HepG2 (cell line): ENCODE measurements around the gene ZSWIM6. TPM values are rescaled to one million over a fixed set of nuclear protein-coding genes. Genes with fewer than 3 reads are reported as not detected.

Source experiments
- ATAC-seq: fragments of 200-7000 bp; cut with Tn5 transposase; 3 replicates; pipeline ENCODE4 v1.9.1; 2020; ENCODE audit warnings: mild to moderate bottlenecking, moderate library complexity
- BruUV-seq: library from RNA; stranded (reverse); fragments of 400-500 nt; replicated peaks from 2 replicates; lab custom pipeline; 2021; lab: Mats Ljungman, UMichigan
- CTCF ChIA-PET: fragments of 300-600 bp; formaldehyde crosslinking; extraction: SDS; loops from one replicate; lab custom pipeline; 2021; ENCODE audit warnings: low total read pairs, inconsistent platforms, low intra/inter-chr PET ratio; lab: Yijun Ruan, JAX
- POLR2A ChIA-PET: fragments of 350-600 bp; sonication (Branson Sonifier 250); formaldehyde crosslinking; loops from one replicate; lab custom pipeline; 2020; ENCODE audit warnings: antibody characterized with exemption, inconsistent platforms; lab: Yijun Ruan, JAX
- DNase-seq: peaks from one replicate; pipeline ENCODE4 v3.0.0-alpha.2; 2015; ENCODE audit warnings: low spot score
- FAIRE-seq: peaks from 3 replicates; lab custom pipeline; 2011; peaks lifted over from hg19 to GRCh38; lab: Jason Lieb, UNC
- H2AFZ ChIP-seq: one replicate; pipeline ENCODE4 v1.6.1; 2011; ENCODE audit warnings: low read length, inconsistent platforms
- H3K27ac ChIP-seq: fragments of 300-600 bp; 3 replicates; pipeline ENCODE4 v1.8.0; 2011; ENCODE audit warnings: mixed run types, mild to moderate bottlenecking, mixed read lengths, low read length, inconsistent platforms; ENCODE audit not compliant: insufficient read depth; ENCODE audit errors: extremely low read length
- H3K27me3 ChIP-seq, 2 experiments: fragments of 200-600 bp in 1 of 2; 2 replicates in 1 of 2; 3 replicates in 1 of 2; pipeline versions ENCODE4 v1.6.0 to v1.8.0; 2011; ENCODE audit warnings: low read length in 2 of 2, mild to moderate bottlenecking in 2 of 2, moderate library complexity in 2 of 2, inconsistent platforms in 1 of 2; ENCODE audit not compliant: insufficient read depth in 2 of 2, control insufficient read depth in 1 of 2
- H3K36me3 ChIP-seq, 2 experiments: fragments of 200-600 bp in 1 of 2; replicated peaks in 1 of 2; 2 replicates in 1 of 2; 3 replicates in 1 of 2; pipeline versions ENCODE4 v1.5.1 to v1.8.0; 2011; ENCODE audit warnings: low read length in 2 of 2, inconsistent platforms in 1 of 2; ENCODE audit not compliant: insufficient read depth in 2 of 2, control insufficient read depth in 1 of 2
- H3K4me1 ChIP-seq: 2 replicates; pipeline ENCODE4 v1.5.1; 2012; ENCODE audit warnings: low read length, inconsistent platforms; ENCODE audit not compliant: insufficient read depth
- H3K4me2 ChIP-seq: 2 replicates; pipeline ENCODE4 v1.6.0; 2011; ENCODE audit warnings: low read depth, low read length, inconsistent platforms
- H3K4me3 ChIP-seq, 3 experiments: fragments of 200-600 bp in 1 of 3; sonication (generic), shearing (Covaris generic) in 1 of 3; replicated peaks in 1 of 3; 2 replicates each; pipeline ENCODE4 v1.5.1; 2011 to 2016; ENCODE audit warnings: low read length in 3 of 3, inconsistent platforms in 2 of 3, low read depth in 2 of 3, mild to moderate bottlenecking in 2 of 3, control low read depth in 1 of 3, mixed read lengths in 1 of 3; ENCODE audit not compliant: insufficient read depth in 1 of 3
- H3K79me2 ChIP-seq: one replicate; pipeline ENCODE4 v1.6.1; 2011; ENCODE audit warnings: low read length, inconsistent platforms; ENCODE audit not compliant: insufficient read depth
- H3K9ac ChIP-seq: 2 replicates; pipeline ENCODE4 v1.6.0; 2011; ENCODE audit warnings: mild to moderate bottlenecking, low read depth, low read length, inconsistent platforms; ENCODE audit not compliant: insufficient read depth
- H3K9me3 ChIP-seq: 2 replicates; pipeline ENCODE4 v1.5.1; 2012; ENCODE audit warnings: mild to moderate bottlenecking, low read length
- H4K20me1 ChIP-seq: 2 replicates; pipeline ENCODE4 v1.6.0; 2011; ENCODE audit warnings: inconsistent platforms, mild to moderate bottlenecking, low read length, moderate library complexity; ENCODE audit not compliant: insufficient read depth
- FOXK2 ChIP-seq: fragments of 450-650 bp; IDR thresholded peaks from 2 replicates; pipeline ENCODE4 v1.6.1; 2016
- GABPA ChIP-seq, 2 experiments: IDR thresholded peaks; 2 replicates each; pipeline ENCODE4 v1.6.1; 2011 to 2016; ENCODE audit warnings: low read depth in 2 of 2, low read length in 1 of 2, missing biosample characterization in 1 of 2, missing genetic modification characterization in 1 of 2
- KDM2A ChIP-seq: sonication (generic); formaldehyde crosslinking; IDR thresholded peaks from 2 replicates; pipeline ENCODE4 v1.4.0; 2020; ENCODE audit warnings: low read depth, missing genetic modification reagents, borderline replicate concordance
- MTF1 ChIP-seq: sonication (generic); formaldehyde crosslinking; IDR thresholded peaks from 2 replicates; pipeline ENCODE4 v1.5.0; 2020; ENCODE audit warnings: missing genetic modification reagents
- ZNF263 ChIP-seq: sonication (generic); formaldehyde crosslinking; IDR thresholded peaks from 2 replicates; pipeline ENCODE4 v1.4.0; 2020; ENCODE audit warnings: missing genetic modification reagents
- ZNF780A ChIP-seq: sonication (generic); formaldehyde crosslinking; IDR thresholded peaks from 2 replicates; pipeline ENCODE4 v1.8.0; 2022; ENCODE audit warnings: mild to moderate bottlenecking, missing genetic modification reagents, moderate library complexity
- WGBS: methylation state at CpG from one replicate; pipeline ENCODE4 v1.1.6; 2017; ENCODE audit warnings: low lambda C conversion rate; 5-methylcytosine and 5-hydroxymethylcytosine counted together
- in situ Hi-C: cut with HindIII; loops from 2 replicates; pipeline ENCODE4 v1.10.0; 2017; ENCODE audit warnings: low pct_unique_long_range_greater_than_20kb; ENCODE audit not compliant: extremely low pct_ligation_motif_present
- intact Hi-C: fragments of 100-400 bp; cut with micrococcal nuclease; formaldehyde crosslinking; loops from one replicate; pipeline ENCODE4 v1.10.0; 2022; ENCODE audit not compliant: unreplicated experiment
- polyA plus RNA-seq, 8 experiments: library from polyadenylated mRNA; depleted of rRNA in 3 of 8; stranded (reverse) in 7 of 8; unstranded in 1 of 8; fragments of >200 nt; fragmentation: Illumina TruSeq in 4 of 8; extraction: Trizol in 4 of 8; gene quantifications; 2 replicates each; pipeline versions ENCODE4 v1.2.1 to v1.2.3, GENCODE V29; 2011 to 2016; ENCODE audit warnings: low read depth in 4 of 8, missing spikeins in 1 of 8, mixed read lengths in 1 of 8; ENCODE audit not compliant: insufficient read depth in 1 of 8
- total RNA-seq, 5 experiments: library from RNA; depleted of rRNA; stranded (reverse); fragments of >200 nt; fragmentation: Illumina TruSeq; extraction: Trizol; gene quantifications; 2 replicates each; pipeline ENCODE4 v1.2.3, GENCODE V29; 2016; ENCODE audit warnings: low read depth in 1 of 5
- TF ChIP-seq, protein P1 (sequence below): sonication (generic); formaldehyde crosslinking; IDR thresholded peaks from 2 replicates; pipeline ENCODE4 v1.4.0; 2020; ENCODE audit warnings: missing genetic modification reagents

The ZSWIM6 gene
- total and polyA plus RNA-seq, 2 of the 13 experiments (the other 11 are each of a cell fraction or from before 2014, with no cell fraction given) = 0.82 to 1.9 TPM

DNA sequence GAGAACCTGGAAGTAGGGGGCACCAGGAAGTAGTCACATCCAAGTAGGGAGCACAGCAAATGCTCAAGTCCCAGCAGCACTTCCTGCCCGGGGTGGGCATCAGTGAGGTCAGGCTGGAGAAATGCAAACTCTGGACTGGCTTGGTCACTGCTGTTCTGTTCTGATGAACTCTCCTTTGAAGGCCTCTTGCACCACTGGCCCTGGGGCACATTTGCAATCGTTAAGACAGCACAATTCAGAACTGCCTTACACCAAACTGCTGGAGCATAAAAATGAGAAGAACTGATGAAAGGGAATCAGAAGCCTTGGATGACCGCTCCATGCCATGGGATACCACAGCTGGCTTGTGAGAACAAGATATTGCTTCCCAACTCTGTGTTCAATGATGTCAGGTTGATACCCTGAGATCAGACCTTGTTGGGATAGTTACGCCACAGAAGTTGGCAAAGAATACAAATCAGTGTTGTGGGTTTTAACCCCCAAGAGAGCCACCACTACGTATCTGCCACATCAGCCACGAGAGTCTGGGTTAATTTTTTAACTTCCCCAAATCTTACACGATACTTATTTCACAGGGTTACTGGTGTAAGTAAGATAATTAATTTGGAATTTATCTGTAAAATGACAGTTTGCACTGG lies 42.3 kb upstream of the ZSWIM6 start:
- Histone ChIP-seq H3K27ac (no peak overlapping the region), H3K27me3 (no peaks in the 10 kb centered on the region; a peak in 1 of 5 replicates), H3K79me2 (no peaks in the 10 kb centered on the region), H3K9ac (no peak overlapping the region), H4K20me1 (no peaks in the 10 kb centered on the region), H2AFZ (no peak overlapping the region), H3K36me3 (no peaks in the 10 kb centered on the region), H3K4me1 (peaks cover 16% of the 10 kb centered on the region), H3K4me2 (no peak overlapping the region), H3K4me3 (no peak overlapping the region), H3K9me3 (no peaks in the 10 kb centered on the region)
- in situ Hi-C loops (no loop called here), intact Hi-C loops (no loop called here)
- POLR2A ChIA-PET = no interaction called here
- peak; percentile 54; the same call in 2 of the 3 replicates for ATAC-seq
- no peak for TF ChIP-seq ZNF780A (CRISPR knock-in tag)
- 0 out of 2 replicates have a peak, but pooled peaks have one; percentile 16 for TF ChIP-seq ZNF263 (CRISPR knock-in tag)
- no peak for TF ChIP-seq FOXK2
- TF ChIP-seq KDM2A (CRISPR knock-in tag) = no peak
- TF ChIP-seq MTF1 (CRISPR knock-in tag) = no peak
- no peak for TF ChIP-seq GABPA (IDR thresholded peaks at IDR 0.05; ENCODE audit: low read depth, low read length)
- TF ChIP-seq GABPA (CRISPR knock-in tag; IDR thresholded peaks at IDR 0.05; ENCODE audit: low read depth) = peak; percentile 42; the same call in 1 of the 2 replicates
- TF ChIP-seq, protein P1, sequence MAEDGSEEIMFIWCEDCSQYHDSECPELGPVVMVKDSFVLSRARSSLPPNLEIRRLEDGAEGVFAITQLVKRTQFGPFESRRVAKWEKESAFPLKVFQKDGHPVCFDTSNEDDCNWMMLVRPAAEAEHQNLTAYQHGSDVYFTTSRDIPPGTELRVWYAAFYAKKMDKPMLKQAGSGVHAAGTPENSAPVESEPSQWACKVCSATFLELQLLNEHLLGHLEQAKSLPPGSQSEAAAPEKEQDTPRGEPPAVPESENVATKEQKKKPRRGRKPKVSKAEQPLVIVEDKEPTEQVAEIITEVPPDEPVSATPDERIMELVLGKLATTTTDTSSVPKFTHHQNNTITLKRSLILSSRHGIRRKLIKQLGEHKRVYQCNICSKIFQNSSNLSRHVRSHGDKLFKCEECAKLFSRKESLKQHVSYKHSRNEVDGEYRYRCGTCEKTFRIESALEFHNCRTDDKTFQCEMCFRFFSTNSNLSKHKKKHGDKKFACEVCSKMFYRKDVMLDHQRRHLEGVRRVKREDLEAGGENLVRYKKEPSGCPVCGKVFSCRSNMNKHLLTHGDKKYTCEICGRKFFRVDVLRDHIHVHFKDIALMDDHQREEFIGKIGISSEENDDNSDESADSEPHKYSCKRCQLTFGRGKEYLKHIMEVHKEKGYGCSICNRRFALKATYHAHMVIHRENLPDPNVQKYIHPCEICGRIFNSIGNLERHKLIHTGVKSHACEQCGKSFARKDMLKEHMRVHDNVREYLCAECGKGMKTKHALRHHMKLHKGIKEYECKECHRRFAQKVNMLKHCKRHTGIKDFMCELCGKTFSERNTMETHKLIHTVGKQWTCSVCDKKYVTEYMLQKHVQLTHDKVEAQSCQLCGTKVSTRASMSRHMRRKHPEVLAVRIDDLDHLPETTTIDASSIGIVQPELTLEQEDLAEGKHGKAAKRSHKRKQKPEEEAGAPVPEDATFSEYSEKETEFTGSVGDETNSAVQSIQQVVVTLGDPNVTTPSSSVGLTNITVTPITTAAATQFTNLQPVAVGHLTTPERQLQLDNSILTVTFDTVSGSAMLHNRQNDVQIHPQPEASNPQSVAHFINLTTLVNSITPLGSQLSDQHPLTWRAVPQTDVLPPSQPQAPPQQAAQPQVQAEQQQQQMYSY (CRISPR knock-in tag) = peak; percentile 89
- DNase-seq = no peak
- FAIRE-seq = no peak
- CTCF ChIA-PET = no interaction called here
- 53% methylated on average over 7 of the region's 7 CpGs for WGBS
- BruUV-seq = no TSS peak
